GM19023 (cell line): ENCODE measurements around the gene MET.

Experiments
- ATAC-seq: cut with Tn5 transposase; IDR thresholded peaks from one replicate; pipeline ENCODE4 v1.9.1; 2021; ENCODE audit warnings: mild to moderate bottlenecking, moderate library complexity; ENCODE audit not compliant: unreplicated experiment

Gene MET

DNA sequence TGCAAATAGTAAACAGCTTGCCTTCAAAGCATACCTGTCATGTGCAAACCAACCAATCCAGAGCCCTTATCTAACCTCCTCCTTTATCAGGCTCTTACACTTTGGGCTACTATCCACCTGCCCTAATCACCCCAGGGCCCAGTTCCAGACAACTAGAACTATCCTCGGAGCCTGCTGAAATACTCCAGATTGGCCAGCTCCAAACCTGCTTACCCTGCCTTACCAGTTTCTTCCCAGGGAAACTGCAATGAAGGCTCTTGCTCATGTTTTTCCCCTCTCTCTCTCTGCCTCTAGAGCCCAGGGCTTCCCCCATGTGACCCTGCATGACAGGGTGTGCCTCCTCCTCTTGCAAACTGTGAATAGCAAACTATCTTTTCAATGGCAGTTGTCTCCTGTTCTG lies 109.0 kb downstream of the MET start:
- ATAC-seq: no peak

DNA sequence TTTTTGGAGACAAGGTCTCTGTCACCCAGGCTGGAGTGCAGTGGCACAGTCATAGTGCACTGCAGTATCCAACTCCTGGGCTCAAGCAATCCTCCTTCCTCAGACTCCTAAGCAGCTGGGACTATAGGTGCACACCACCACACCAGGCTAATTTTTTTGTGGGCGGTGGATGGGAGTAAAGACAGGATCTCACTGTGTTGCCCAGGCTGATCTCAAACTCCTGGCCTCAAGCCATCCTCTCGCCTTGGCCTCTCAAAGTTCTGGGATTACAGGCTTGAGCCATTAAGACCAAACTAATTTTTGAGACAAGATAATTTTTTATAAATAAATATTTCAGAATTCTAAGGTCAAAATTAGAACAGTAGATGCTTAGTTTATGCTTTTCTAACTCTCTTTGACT lies 109.6 kb downstream of the MET start:
- ATAC-seq: no peak

DNA sequence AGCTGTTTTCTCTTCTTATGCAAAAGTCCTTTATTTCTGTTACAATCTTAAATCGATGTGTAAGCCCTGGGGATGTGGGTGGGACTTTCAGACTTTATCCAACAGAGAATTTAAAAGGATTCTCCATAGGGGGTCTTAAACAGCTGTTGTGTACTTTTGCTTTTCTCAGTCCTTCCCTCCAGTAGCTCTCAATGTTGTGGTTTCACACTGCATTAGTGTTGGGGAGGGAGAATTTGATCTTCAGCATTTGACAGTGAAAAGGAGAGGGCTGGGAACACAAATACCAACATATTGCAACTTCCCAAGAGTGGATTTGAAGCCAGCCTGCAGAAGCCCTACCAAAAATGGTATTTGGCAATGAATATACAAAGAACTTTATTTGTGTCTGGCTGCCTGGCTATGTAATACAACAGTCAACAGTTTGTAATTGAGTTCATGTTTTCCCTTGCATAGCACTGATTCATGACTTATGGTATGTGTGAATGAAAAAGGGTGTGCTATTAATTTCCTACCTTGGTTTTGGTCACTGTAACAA lies 110.2 kb downstream of the MET start:
- no peak for ATAC-seq

DNA sequence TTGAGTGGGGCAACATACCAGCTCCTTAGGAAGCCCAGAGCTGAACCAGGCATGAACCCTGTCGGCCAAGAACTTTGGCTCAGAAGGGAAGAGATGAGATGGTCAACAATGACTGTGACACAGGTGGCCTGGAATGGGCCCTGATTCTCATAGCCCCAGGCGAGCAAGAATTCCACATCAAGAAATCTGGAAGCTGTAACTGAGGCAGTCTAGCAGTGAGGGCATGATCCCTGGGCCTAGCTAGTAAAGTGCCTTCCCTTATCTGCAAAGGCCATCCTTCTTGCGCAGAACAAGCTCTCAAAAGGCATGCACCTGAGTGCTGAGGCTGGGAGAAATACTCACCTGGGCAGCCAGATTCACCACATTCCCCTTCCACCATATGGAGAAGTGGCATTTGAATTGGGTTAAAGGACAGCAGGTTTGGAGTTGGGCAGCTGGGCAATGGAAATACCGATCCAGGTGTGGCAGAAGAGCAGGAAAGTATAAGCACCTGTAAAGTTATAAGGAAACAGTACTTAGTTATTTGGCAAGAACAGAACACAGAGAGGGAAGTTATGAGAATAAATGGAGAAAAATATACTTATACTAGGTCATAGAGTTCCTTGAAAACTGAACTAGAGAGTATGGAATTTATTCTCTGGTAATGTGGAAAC lies 111.8 kb downstream of the MET start:
- no peak for ATAC-seq

DNA sequence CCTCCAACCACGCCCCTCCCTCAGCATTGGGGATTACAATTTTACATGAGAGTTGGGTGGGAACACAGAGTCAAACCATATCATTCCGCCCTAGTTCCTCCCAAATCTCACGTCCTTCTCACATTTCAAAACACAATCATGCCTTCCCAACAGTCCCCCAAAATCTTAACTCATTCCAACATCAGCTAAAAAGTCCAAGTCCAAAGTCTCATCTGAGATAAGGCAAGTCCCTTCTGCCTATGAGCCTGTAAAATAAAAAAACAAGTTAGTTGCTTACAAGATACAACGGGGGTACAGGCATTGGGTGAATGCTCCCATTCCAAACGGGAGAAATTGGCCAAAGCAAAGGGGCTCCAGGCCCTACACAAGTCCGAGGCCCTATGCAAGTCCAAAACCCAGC lies 112.7 kb downstream of the MET start:
- no peak for ATAC-seq

DNA sequence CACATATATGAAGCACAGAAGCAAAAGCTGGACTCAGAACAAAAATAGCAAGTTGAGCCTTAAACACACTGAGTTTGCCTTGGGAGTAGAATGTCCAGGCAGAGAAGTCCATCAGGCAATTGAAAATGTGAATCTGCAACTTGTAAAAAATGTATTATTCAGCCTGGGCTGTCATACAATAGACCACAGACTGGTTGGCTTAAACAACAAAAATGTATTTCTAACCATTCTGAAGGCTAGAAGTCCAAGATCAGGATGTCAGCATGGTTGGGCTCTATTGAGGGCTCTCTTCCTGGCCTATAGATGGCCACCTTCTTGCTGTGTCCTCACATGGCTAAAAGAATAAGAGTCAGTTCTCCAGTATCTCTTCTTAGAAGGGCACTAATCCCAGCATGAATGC lies 113.8 kb downstream of the MET start:
- no peak for ATAC-seq

DNA sequence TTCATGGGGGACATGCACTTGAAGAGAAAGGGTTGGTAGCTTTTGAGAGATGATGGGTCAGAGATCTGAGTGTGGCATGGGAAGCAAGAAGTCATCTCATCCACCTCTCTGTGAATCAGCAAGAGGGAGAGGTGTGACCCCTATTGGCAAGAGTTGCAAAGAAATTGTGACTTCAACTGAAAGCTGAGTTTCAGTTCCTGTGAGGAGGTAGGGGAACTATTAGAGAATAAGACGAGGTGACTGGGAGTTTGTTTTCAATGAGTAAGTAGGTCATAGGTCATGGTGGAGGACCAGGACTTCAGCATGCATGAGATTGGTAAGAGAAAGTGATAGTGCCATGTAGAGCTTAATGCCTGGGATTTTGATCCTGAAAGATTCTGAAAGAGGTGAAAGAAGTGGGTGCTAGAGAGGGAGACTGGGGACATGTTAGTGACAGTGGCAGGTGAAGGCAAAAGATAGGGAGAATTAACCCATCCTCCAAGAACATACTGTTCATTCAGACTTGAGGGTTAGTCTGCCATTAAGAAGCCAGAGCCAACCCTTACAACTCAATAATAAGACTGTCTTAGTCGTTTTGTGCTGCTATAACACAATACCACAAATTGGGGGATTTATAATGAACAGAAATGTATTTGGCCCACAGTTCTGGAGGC lies 114.9 kb downstream of the MET start:
- peak; percentile 100 for ATAC-seq

DNA sequence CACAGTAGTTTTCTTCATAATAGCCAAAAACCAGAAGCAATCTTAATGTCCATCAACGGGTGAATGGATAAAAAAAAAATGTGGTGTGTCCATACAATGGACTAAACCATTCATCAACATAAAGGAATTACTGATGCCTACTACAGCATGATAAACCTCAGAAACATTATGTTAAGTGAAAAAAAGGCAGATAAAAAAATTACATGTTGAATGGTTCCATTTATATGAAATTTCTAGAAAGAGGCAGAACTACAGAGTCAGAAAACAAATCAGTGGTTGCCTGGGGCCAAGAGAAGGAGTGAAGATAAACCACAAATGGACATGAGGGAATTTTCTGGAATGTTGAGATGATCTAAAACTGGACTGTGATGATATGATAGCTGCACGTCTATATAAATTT lies 115.9 kb downstream of the MET start:
- no peak for ATAC-seq

DNA sequence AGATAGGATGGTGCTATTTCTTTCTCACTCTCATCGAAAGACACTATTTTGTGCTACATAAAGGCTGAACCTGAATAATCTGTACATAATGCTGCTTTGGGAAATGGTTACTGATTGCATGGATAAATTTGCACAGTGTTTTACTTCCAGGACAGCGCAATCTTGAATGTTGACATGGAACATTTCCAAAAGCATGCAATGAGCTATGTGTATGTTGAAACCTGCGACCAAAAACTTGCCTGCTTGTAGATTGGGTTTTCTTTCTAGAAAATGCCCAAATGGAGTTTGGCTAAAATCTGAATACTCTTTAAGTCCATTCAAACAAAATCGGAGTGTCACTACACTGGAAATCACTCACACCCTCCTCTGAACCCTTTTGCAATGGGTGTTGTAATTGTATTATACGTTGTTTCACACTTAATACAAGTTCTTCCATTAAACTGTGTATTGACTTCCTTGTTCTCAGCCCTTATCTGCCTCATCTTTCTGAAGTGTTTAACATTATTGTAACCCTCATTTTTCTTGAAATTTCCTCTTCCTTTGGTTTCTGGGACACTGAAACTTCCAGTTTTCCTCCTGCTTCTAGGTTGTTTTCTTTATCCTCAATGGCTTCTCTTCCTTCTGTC lies 116.7 kb downstream of the MET start:
- no peak for ATAC-seq

DNA sequence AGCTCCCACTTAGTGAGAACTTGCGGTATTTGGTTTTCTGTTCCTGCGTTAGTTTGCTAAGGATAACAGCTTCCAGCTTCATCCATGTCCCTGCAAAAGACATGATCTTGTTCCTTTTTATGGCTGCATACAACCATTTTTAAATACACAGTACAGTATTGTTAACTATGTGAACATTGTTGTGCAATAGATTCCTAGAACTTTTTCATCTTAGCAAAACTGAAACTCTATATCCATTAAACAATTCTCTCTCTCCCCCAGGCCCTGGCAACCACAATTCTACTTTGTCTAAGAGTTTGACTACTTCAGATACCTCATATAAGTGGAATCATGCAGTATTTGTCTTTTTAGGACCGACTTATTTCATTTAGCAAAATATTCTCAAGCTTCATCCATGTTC lies 118.0 kb downstream of the MET start:
- ATAC-seq: no peak

DNA sequence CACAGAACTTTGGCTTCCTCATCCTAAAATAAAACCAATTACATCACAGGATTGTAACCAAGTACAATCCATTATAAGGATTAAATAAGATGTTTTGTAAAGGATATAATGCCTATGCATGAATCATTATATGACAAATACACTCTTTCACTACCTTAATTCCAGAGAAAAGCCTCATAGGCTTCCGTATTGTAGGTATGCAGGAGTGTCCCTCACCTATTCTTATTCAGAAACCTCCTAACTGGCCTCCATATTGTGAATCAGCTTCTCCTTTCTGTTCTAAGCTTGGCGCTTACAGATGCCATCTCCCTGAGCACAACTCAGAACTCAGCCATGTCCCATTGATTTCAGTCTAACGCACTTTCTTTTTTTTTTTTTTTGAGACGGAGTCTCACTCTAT lies 120.8 kb downstream of the MET start:
- ATAC-seq: no peak

DNA sequence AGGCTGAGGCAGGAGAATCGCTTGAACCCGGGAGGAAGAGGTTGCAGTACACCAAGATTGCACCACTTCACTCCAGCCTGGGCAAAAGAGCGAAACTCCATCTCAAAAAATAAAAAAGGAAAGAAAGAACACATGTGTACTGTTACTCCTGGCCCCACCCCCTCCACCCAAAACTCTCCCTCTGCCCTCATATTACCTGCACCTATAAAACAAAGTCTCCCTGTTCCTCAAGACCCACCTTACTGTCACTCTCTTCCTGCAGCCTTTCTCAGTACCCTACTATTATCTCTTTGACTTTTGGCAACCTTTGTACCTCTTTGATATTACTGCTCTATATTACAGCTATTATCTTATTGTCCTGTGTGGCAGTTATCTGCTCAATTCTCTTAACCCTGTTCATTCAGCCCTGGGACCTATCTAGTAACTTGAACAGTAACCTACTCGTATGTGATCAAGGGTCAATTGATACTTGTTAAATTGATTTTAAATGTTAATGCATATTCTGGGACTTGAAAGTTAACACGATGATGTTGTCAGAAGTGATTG lies 121.9 kb downstream of the MET start:
- ATAC-seq: no peak

DNA sequence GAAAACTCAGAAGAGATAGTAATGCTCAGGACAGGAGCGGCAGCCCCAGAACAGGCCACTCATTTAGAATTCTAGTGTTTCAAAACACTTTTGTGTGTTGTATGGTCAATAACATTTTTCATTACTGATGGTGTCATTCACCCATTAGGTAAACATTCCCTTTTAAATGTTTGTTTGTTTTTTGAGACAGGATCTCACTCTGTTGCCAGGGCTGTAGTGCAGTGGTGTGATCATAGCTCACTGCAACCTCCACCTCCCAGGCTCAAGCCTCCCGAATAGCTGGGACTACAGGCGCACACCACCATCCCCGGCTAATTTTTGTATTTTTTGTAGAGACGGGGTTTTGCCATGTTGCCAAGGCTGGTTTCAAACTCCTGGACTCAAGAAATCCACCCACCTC lies 124.5 kb downstream of the MET start:
- ATAC-seq: no peak

DNA sequence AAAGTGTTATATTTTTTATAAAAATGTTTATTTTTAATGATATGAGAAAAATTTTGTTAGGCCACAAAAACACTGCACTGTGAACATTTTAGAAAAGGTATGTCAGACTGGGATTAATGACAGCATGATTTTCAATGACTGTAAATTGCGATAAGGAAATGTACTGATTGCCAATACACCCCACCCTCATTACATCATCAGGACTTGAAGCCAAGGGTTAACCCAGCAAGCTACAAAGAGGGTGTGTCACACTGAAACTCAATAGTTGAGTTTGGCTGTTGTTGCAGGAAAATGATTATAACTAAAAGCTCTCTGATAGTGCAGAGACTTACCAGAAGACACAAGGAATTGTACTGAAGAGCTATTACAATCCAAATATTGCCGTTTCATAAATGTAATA lies 125.6 kb downstream of the MET start:
- no peak for ATAC-seq

DNA sequence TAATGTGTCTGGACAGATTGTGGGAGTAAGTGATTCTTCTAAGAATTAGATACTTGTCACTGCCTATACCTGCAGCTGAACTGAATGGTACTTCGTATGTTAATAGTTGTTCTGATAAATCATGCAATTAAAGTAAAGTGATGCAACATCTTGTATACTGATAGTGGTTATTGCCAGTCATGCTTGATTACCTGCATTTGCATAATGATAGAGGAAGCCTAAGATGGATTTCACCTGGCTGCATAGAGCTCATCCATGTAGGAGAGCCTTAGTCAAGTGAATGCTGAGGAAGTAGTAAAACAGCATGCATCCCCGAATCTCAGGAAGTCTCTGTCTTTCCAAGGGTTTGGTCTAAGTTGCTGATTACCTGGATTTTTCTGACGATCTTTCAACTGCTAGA lies 126.2 kb downstream of the MET start:
- ATAC-seq: no peak

DNA sequence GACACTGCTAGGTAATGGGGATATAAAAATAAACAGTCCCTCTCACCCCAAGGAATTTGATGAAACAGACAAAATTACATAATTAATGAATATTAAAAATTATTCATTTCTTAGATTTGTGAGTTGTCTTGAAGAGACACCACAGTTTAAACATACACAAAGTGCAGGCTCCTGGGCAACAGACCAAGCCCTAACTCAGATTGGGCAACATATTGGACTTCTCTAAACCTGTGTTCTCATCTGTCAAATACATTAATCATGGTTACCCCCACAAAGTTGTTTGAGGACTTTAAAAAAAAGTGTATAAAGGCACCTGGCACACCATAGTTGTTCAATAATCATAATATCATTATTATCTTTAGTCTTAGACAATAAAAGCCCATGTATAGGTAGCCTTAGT lies 127.9 kb downstream of the MET start:
- ATAC-seq: no peak

DNA sequence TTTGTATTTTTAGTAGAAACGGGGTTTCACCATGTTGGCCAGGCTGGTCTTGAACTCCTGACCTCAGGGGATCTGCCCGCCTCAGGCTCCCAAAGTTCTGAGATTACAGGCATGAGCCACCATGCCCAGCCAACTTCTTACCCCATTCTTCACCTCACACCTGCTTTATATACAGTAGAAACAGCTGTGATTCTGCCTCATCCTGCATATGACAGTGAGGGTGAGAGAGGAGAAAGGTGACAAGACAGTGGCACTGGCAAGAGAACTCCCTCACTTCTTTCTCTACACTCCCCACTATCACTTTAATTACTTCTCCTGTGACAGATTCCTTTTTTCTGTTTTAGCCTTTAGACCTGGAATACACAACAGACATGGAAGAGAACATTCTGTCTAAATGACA lies 128.6 kb downstream of the MET start:
- no peak for ATAC-seq

DNA sequence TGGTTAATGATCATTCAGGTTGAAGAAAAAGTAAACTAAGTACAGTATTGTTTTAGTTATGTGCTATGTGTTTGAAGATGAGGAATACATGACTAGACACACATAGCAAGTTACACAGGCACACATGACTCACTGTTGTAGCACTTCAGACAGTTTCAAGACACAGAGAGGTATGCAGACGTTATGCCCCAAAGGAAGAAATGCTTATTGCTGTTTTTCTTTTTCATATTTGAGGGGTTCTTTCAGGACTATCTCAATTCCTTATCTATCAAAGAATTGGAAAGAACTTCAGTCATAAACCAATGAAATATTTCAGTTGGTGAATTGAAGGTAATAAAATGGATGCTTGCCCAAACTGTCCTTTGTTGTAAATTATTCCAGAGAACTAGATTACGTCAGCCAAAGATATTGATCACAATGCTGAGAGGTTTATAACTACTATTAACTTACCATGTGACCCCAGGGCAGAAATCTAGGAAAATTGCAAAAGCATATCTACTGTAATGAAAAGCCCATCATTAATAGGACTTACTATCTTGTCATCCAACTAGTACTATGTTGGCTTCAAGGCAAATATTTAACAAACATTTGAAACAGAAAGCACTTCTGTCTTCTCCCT lies 129.2 kb downstream of the MET start:
- no peak for ATAC-seq

DNA sequence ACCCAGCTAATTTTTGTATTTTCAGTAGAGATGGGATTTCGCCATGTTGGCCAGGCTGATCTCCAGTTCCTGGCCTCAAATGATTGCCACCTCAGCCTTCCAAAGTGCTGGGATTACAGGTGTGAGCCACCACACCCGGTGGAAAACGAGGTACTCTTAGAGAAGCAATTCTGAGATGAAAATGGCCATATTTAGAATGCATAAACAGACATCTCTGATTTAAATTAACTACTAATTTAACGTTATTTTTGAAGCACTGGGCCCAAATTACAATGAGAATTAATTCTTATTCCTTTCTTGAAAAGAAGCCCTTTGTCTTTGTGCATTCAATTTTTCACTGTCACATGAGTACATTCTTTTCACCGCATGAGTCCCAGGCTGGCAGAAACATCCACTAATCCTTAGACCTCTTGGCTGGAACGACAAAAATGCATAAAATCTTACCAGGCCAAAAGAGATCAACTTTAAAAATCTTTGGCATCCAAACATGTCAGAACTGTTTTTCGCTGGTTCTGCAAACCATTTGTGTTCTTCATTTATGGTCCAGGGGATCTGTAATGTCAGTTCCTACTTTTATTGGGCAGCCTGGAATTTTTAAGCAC lies 130.2 kb downstream of the MET start:
- ATAC-seq: no peak

DNA sequence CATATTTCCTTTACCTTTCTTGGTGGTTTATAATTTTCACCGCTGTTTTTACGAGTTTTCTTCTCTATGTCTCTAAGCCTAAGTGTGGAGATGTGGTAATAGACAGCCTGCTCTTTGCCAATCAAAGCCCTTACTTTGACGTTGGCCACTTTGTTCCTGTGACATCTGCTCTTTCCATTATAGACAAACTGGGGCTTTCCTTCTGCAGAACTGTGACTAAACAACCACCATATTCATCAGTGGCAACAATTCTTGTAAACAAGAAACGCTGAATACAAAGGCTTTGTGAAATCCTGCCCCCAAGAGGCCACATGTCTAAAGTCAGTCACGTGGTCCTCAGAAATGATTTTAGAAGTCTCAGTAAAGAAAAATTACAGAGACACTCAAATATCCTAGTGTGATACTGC lies 130.8 kb downstream of the MET start:
- peak; percentile 80 for ATAC-seq

DNA sequence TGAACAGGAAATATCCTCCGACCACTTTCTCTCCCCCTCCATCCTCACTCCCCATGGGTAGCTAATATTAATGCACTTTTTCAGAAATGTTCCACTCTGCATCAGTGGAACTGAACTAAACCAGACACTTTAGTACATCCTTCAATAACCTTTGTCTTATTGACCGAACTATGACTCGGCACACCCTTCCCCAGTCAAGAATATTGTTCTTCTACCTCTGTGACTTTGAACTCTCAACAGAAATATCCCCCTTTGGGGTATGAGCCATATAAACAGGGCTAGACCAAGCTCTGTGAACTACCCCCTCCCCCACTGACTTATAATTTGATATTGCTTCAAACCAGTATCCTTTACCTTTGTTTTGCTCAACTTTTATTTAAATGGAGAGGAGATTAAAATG lies 132.5 kb downstream of the MET start:
- ATAC-seq: no peak
